Retinal pigment epithelial cell (primary cell): Measurements from ENCODE around the gene LTO1.
"Not testable (repeated sequence)": the region's sequence is repeated elsewhere in the genome, so short reads cannot be mapped to it uniquely, and the experiment has no call there.

Experiments used
- DNase-seq: peaks from one replicate; pipeline ENCODE4 v3.0.0-alpha.2; 2010; ENCODE audit warnings: low read depth
- H3K4me3 ChIP-seq: 2 replicates; pipeline ENCODE4 v1.5.1; 2011; ENCODE audit warnings: mild to moderate bottlenecking, low read length, control low read depth, moderate library complexity
- TF ChIP-seq, protein P1 (sequence below): conservative IDR thresholded peaks from 2 replicates; pipeline ENCODE4 v1.5.1; 2011; ENCODE audit warnings: low read depth, low read length, control low read depth, inconsistent platforms

LTO1 gene

DNA sequence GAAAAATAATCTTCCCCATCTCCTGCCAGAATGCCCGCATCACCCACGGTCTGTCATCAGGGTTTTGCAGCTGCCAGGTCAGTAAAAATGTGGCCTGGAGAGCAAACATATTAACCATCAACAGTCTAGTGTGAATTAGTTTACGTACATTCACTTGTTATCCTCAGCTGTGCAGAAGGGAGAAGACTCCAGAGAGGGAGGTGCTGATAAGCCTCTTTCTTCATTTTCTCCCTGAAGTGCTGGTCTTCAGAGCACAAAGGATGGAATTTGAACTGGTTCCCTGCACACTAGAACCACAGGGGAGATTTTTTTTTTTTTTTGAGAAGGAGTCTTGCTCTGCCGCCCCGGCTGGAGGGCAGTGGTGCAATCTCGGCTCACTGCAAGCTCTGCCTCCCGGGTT lies 20.4 kb upstream of the LTO1 start:
- H3K4me3 ChIP-seq = no peak overlapping the region
- DNase-seq = no peak
- TF ChIP-seq, protein P1, sequence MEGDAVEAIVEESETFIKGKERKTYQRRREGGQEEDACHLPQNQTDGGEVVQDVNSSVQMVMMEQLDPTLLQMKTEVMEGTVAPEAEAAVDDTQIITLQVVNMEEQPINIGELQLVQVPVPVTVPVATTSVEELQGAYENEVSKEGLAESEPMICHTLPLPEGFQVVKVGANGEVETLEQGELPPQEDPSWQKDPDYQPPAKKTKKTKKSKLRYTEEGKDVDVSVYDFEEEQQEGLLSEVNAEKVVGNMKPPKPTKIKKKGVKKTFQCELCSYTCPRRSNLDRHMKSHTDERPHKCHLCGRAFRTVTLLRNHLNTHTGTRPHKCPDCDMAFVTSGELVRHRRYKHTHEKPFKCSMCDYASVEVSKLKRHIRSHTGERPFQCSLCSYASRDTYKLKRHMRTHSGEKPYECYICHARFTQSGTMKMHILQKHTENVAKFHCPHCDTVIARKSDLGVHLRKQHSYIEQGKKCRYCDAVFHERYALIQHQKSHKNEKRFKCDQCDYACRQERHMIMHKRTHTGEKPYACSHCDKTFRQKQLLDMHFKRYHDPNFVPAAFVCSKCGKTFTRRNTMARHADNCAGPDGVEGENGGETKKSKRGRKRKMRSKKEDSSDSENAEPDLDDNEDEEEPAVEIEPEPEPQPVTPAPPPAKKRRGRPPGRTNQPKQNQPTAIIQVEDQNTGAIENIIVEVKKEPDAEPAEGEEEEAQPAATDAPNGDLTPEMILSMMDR = no peak

- TF ChIP-seq, protein P1 = no peak
- no peak for DNase-seq
- no peak overlapping the region for H3K4me3 ChIP-seq
Observed at GRCh38 chr11:69694781-69695180, 19.6 kb upstream of the LTO1 start.

- no peak for DNase-seq
Observed at GRCh38 chr11:69692422-69692821, 17.3 kb upstream of the LTO1 start.

DNA sequence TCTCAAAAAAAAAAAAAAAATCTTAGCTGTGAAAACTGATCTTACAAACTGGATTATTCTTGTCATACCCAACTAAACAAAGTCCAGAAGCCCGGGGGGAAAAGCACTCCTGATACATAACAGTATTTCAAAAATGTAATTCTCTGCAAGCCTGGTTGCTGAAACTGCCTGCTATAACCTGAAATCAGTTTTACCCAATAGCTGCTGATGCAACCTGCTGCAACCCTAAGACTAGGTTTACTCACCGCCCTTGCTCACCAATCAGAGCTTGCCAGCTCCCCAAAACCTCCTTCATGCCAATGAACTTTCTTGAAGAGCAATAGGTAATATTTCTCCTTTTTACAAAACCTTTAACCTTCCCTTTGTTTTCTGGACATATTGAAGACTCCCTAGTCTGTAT lies 16.3 kb upstream of the LTO1 start:
- no peak overlapping the region for H3K4me3 ChIP-seq
- no peak for DNase-seq
- TF ChIP-seq, protein P1 = no peak

More at GRCh38 chr11:69692422-69692821, 17.3 kb upstream of the LTO1 start:
- TF ChIP-seq, protein P1 = no peak
- no peak overlapping the region for H3K4me3 ChIP-seq

DNA sequence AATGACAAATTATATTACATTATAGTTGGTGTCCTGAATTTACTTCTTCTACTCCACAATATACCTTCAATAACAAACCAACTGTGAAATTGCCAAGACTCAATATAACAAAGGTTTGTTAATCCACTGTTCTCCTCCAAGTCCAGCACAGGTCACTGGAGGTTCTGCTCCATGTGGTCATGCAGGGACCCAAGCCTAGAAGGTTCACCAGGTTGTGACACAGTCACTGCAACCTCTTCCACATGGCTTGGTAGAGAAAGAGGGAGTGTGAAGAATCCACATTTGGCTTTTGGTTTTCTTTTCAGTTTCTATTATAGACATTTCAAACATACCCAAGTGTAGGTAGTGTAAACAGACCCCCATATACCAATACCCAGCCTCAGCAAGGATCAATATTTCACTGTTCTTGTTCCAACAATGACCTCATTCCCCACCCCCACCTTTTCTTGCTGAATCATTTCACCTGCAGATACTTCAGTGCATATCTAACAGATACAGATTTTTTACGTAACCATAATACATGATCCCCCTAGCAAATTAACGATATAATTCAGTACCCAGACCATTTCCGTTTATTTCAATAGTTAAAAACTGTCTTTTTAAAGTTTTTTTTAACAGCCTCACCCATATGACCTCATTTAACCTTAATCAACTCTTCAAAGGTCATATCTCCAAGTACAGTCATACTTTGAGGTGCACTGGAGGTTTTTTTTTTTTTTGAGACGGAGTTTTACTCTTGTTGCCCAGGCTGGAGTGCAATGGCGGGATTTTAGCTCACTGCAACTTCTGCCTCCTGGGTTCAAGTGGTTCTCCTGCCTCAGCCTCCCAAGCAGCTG lies 14.5 kb upstream of the LTO1 start:
- TF ChIP-seq, protein P1 = no peak
- H3K4me3 ChIP-seq = no peak overlapping the region
- no peak for DNase-seq

DNA sequence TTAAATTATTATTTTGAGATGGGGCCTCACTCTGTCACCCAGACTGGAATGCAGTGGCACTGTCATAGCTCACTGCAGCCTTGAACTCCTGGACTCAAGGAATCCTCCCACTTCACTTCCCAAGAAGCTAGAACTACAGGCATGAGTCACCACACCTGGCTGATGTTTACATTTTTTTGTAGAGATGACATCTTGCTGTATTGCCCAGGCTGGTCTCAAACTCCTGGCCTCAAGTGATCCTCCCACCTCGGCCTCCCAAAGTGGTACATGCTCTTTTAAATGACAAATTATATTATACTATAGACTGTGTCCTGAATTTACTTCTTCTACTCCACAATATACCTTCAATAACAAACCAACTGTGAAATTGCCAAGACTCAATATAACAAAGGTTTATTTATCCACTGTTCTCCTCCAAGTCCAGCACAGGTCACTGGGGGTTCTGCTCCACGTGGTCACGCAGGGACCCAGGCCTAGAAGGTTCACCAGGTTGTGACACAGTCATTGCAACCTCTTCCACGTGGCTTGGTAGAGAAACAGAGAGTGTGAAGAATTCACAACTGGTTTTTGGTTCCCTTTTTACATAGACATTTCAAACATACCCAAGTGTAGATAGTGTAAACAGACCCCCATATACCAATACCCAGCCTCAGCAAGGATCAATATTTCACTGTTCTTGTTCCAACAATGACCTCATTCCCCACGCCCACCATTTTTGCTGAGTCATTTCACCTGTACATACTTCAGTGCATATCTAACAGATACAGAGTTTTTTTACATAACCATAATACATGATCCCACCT lies 13.0 kb upstream of the LTO1 start:
- H3K4me3 ChIP-seq = not testable (repeated sequence)

GRCh38 chr11:69686856-69687255 lies 11.7 kb upstream of the LTO1 start:
- no peak for DNase-seq
- TF ChIP-seq, protein P1 = no peak
- H3K4me3 ChIP-seq = no peak overlapping the region

More for the DNA sequence above, 13.0 kb upstream of the LTO1 start:
- not testable (repeated sequence) for DNase-seq
